ENCODE results near the gene SHE.
A peak's percentile ranks its signal among the peaks of the same experiment; 100 is the strongest.

Gene SHE

DNA sequence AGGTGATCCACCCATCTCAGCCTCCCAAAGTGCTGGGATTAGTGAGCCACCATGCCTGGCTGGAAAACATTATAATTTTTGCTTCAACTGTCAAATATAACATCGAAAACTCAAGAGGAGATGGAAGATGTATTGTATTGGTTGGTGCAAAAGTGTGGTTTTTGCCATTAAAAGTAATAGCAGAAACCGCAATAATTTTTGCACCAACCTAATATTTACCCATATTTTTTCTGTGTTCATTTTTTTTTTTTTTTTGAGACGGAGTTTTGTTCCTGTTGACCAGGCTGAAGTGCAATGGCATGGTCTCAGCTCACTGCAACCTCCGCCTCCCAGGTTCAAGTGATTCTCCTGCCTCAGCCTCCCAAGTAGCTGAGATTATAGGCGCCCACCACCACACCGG, 27.1 kb upstream of the SHE start:
- Mint-ChIP-seq H3K4me1 (ENCODE audit: low read depth) (no peaks in the 10 kb centered on the region), H3K27ac (no peak overlapping the region)

GRCh38 chr1:154527192-154527591, 25.0 kb upstream of the SHE start:
- no peak overlapping the region for H3K4me3 Mint-ChIP-seq
- no peaks in the 10 kb centered on the region for H3K36me3 Mint-ChIP-seq
- no peaks in the 10 kb centered on the region for H3K4me1 Mint-ChIP-seq (ENCODE audit: low read depth)
- no peak overlapping the region for H3K27ac Mint-ChIP-seq
- H3K27me3 Mint-ChIP-seq, result peaks cover 7% of the 10 kb centered on the region
- H3K9me3 Mint-ChIP-seq (ENCODE audit: low read depth), result no peaks in the 10 kb centered on the region

More for the DNA sequence above, 27.1 kb upstream of the SHE start:
- no peaks in the 10 kb centered on the region for H3K36me3 Mint-ChIP-seq
- H3K4me3 Mint-ChIP-seq, result no peak overlapping the region
- H3K9me3 Mint-ChIP-seq (ENCODE audit: low read depth), result no peaks in the 10 kb centered on the region
- peaks cover 2% of the 10 kb centered on the region for H3K27me3 Mint-ChIP-seq

DNA sequence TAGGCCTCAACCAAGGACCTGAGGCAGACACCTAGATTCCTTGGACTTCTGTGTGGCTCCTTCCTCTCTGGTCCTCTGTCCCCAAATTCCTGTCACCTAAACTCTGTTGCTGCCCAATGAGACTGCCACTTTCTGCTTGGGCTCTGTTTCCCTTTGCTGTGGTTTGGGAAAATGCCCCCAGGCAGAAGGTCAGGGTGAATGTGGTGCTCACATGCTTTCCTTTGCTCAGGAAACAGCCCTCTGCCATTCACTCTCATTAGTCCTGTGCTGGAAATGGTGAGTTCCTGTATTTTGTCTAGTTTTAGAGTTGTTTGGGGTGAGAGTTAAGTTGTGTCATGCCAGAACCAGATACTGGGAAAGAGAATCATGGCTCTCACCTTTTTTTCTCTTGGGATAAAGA, 22.7 kb upstream of the SHE start:
- H3K4me1 Mint-ChIP-seq (ENCODE audit: low read depth), result no peaks in the 10 kb centered on the region
- no peak overlapping the region for H3K27ac Mint-ChIP-seq
- H3K4me3 Mint-ChIP-seq, result no peak overlapping the region
- H3K9me3 Mint-ChIP-seq (ENCODE audit: low read depth), result no peaks in the 10 kb centered on the region
- H3K27me3 Mint-ChIP-seq, result peaks cover 10% of the 10 kb centered on the region
- no peaks in the 10 kb centered on the region for H3K36me3 Mint-ChIP-seq

DNA sequence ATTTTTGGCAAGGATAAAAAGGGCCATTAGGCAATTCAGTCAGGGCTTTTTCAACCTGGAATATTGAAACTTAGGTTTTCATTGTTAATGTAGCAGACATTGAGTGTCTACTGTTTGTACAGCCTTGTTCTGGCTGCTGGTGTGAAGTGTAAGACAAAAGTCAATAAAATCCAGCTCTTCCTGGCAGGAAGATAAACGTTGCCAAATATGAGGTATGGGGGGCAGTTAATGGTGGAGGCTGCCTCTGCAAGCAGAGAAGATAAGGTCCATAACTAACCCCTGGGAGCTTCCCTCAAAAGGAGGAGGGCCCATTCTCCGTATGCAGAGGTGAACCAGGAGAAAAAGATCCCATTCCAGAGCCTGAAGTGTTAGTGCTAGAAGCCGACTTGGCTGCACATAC, 19.5 kb upstream of the SHE start:
- no peaks in the 10 kb centered on the region for H3K9me3 Mint-ChIP-seq (ENCODE audit: low read depth)
- H3K4me1 Mint-ChIP-seq (ENCODE audit: low read depth), result no peaks in the 10 kb centered on the region
- peaks cover 10% of the 10 kb centered on the region for H3K27me3 Mint-ChIP-seq
- H3K4me3 Mint-ChIP-seq, result no peak overlapping the region
- H3K27ac Mint-ChIP-seq, result no peak overlapping the region
- no peaks in the 10 kb centered on the region for H3K36me3 Mint-ChIP-seq

DNA sequence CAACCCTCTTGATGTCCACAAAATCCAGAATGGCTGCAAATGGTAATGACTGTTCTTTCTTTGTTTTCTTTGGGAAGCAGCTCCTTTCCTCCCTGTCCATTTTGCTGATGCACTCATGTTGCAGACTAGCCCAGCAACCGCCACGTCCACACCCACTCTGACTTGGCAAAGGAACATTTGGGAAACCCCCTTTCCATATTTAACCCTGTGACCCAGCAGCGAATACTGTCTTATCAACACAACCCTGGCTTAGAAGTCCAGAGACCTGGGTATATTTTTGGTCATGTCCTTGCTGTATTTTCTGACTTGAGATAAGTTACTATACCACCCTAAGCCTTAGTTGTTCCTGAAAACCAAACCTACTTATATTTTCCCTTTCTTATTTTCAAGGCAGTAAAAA, 18.1 kb upstream of the SHE start:
- H3K27me3 Mint-ChIP-seq, result peaks cover 11% of the 10 kb centered on the region
- H3K4me3 Mint-ChIP-seq, result no peak overlapping the region
- H3K4me1 Mint-ChIP-seq (ENCODE audit: low read depth), result no peaks in the 10 kb centered on the region
- no peak overlapping the region for H3K27ac Mint-ChIP-seq
- no peaks in the 10 kb centered on the region for H3K36me3 Mint-ChIP-seq
- H3K9me3 Mint-ChIP-seq (ENCODE audit: low read depth), result no peaks in the 10 kb centered on the region

DNA sequence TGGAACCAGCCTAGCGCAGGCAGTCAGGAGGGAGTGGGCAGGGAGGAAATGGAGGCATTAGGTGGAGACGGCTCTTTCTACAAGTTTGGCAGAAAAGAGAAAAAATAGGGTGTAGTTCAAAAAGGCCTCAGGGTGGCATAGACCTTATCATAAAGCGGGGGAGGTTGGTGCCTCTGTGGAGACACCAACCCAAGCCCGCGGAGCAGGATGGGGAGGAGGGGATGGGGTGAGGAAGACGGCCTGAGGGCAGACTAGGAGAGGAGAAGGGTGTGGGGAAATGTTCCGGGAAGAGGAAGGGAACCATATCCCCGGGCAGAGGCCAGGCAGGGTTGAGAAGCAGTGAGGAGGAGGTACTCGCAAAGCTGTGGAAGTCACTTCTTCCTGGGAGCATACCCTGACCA, 17.4 kb upstream of the SHE start:
- H3K27ac Mint-ChIP-seq, result no peak overlapping the region
- no peaks in the 10 kb centered on the region for H3K4me1 Mint-ChIP-seq (ENCODE audit: low read depth)
- no peaks in the 10 kb centered on the region for H3K9me3 Mint-ChIP-seq (ENCODE audit: low read depth)
- H3K27me3 Mint-ChIP-seq, result peaks cover 13% of the 10 kb centered on the region
- H3K36me3 Mint-ChIP-seq, result no peaks in the 10 kb centered on the region
- no peak overlapping the region for H3K4me3 Mint-ChIP-seq

DNA sequence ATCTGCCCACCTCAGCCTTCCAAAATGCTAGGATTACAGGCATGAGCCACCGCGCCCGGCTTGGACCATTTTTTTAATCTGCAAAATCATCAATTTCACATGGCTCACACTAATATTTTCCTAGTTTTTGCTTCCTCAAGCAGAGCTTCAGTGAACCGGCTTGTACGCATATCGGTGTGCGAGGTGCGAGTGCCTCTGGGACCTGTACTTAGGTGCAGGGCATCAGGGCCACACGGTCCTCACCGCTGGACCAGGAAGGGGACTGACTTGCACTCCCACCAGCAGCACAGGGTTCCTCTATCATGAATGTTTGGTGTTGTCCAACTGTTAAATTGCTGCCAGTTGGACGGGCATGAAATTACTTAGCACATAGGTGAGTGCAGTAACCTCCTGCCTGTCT, 15.4 kb upstream of the SHE start:
- Mint-ChIP-seq H3K27me3 (peaks cover 7% of the 10 kb centered on the region), H3K4me3 (no peak overlapping the region), H3K36me3 (no peaks in the 10 kb centered on the region), H3K9me3 (ENCODE audit: low read depth) (no peaks in the 10 kb centered on the region), H3K4me1 (ENCODE audit: low read depth) (no peaks in the 10 kb centered on the region), H3K27ac (no peak overlapping the region)

DNA sequence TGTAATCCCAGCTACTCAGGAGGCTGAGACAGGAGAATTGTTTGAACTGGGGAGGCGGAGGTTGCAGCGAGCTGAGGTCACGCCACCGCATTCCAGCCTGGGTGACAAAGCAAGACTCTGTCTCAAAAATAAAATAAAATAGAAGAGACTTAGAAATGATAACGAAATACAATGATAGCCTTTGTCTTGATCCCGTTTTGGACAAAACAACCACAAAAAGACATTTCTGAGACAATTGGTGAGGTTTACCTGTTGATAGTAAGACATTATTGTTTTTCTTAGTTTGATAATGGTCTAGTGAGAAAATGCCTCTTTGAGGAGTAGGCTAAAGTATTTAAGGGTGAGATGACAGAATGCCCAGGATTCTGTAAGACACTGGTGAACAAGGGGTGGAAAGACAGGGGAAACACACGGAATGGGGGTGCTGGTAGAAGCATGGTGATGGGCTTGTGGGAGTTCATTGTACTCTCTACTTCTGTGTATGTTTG, 11.9 kb upstream of the SHE start:
- H3K27me3 Mint-ChIP-seq, result peaks cover 5% of the 10 kb centered on the region
- H3K9me3 Mint-ChIP-seq (ENCODE audit: low read depth), result no peaks in the 10 kb centered on the region
- H3K27ac Mint-ChIP-seq, result no peak overlapping the region

DNA sequence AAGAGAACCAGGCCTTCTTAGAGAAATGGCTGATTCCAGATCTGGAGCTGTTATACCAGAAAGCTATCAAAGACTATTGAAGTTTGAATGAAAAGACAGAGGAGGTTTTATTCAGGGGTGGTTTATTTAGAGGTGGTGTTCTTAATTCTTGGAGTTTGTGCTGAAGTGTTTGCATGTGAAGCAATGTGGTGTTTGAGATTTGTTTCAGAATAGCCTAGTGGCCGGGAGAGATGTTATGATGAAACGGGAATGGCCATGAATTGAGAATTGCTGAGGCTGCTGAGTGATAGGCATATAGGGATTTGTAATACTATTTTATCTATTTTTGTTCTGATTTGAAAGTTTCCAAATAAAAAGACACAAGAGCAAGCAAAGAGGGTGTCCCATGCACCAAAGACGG, 10.5 kb upstream of the SHE start:
- H3K9me3 Mint-ChIP-seq (ENCODE audit: low read depth), result no peaks in the 10 kb centered on the region
- H3K36me3 Mint-ChIP-seq, result no peaks in the 10 kb centered on the region
- H3K4me1 Mint-ChIP-seq (ENCODE audit: low read depth), result no peaks in the 10 kb centered on the region
- H3K27me3 Mint-ChIP-seq, result peaks cover 7% of the 10 kb centered on the region
- no peak overlapping the region for H3K4me3 Mint-ChIP-seq
- H3K27ac Mint-ChIP-seq, result no peak overlapping the region

More for the DNA sequence above, 11.9 kb upstream of the SHE start:
- no peaks in the 10 kb centered on the region for H3K36me3 Mint-ChIP-seq
- H3K4me1 Mint-ChIP-seq (ENCODE audit: low read depth), result no peaks in the 10 kb centered on the region
- H3K4me3 Mint-ChIP-seq, result no peak overlapping the region

- Mint-ChIP-seq H3K4me1 (ENCODE audit: low read depth) (peaks cover 3% of the 10 kb centered on the region), H3K4me3 (peak overlapping the region; percentile 40), H3K27ac (no peak overlapping the region), H3K9me3 (ENCODE audit: low read depth) (no peaks in the 10 kb centered on the region), H3K36me3 (peaks cover 8% of the 10 kb centered on the region), H3K27me3 (peaks cover 33% of the 10 kb centered on the region)
These were observed 1.7 kb upstream of the SHE start for GRCh38 chr1:154503898-154504297.

DNA sequence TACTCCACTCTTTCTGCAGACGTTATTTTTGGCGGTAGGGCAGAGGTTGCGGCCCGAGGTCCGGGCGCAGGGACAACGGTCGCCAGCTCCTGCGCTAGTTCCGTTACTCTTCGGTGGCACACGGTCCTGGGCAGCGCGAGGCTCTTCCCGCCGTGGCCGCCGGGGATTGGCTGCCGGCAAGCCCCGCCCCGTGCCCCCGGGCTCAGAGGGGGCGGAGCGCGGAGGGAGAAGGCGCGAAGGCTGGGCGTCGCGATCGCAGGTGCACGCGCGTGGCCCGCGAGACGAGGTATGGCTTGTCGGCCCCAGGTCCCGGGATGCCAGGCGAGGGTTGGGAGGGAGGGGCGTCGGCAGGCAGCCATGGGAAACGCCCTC, 518 bp upstream of the SHE start:
- H3K27me3 Mint-ChIP-seq, result peaks cover 31% of the 10 kb centered on the region
- H3K9me3 Mint-ChIP-seq (ENCODE audit: low read depth), result no peaks in the 10 kb centered on the region
- H3K27ac Mint-ChIP-seq, result no peak overlapping the region
- H3K4me1 Mint-ChIP-seq (ENCODE audit: low read depth), result peaks cover 3% of the 10 kb centered on the region
- H3K36me3 Mint-ChIP-seq, result peaks cover 8% of the 10 kb centered on the region
- peak overlapping the region; percentile 74 for H3K4me3 Mint-ChIP-seq

DNA sequence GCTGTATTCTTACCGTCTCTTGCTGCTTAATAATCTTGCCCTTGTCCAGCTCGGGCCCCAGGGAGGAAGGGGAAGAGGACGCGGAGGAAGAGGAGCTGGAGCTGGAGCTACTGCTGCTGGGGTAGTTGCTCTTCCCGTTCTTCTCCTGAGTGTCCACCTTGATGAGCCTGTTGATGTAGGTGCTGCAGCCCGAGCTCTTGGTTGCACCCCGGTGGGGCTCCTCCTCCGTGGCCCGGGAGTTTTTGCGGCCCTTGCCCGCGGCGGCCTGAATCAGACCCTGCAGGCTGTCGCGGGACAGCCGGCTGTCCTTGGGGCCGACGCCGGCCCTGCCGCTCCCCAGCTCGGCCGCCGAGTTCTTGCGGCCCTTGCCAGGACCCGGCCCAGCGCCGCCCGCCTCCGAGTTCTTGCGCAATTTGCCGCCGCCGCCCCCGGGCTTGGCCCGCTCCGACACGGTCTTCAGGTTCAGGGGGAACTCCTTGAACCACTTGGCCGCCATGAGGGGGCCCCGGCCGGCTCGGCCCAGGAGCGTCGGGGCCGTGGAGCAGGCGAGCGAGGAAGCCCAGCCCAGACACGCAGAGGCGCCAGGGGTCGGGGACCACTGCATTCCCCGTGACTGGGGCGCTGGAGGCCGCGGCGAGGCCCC, 668 bp downstream of the SHE start:
- Mint-ChIP-seq H3K4me1 (ENCODE audit: low read depth) (peaks cover 11% of the 10 kb centered on the region), H3K4me3 (peak overlapping the region; percentile 78), H3K9me3 (ENCODE audit: low read depth) (no peaks in the 10 kb centered on the region), H3K27me3 (peaks cover 26% of the 10 kb centered on the region), H3K36me3 (peaks cover 8% of the 10 kb centered on the region), H3K27ac (no peak overlapping the region)

- Mint-ChIP-seq H3K4me1 (ENCODE audit: low read depth) (peaks cover 17% of the 10 kb centered on the region), H3K36me3 (peaks cover 8% of the 10 kb centered on the region), H3K4me3 (peak overlapping the region; percentile 40)
These were observed 1.7 kb downstream of the SHE start for GRCh38 chr1:154500533-154500932.

DNA sequence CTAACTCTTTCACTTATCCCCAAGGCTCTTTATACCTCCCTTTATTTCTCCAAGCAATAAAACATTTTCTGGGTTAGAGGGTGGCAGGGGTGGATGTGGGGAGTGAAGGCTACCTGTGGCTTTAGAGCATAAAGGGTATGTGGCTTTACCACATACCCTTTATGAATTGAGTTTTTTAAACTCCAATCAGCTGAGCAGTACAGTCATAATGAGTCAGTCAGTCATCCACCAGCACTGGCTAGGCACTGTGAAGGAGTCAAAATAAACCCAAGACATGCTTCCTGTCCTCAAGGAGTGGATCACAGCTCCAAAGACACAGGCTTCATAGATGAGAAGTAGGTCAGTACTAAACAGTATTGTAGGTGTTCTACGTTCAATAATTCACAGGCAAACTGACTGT, 2.8 kb downstream of the SHE start:
- Mint-ChIP-seq H3K27me3 (peaks cover 19% of the 10 kb centered on the region), H3K9me3 (ENCODE audit: low read depth) (no peaks in the 10 kb centered on the region), H3K4me1 (ENCODE audit: low read depth) (peaks cover 18% of the 10 kb centered on the region), H3K4me3 (no peak overlapping the region), H3K36me3 (peaks cover 8% of the 10 kb centered on the region), H3K27ac (no peak overlapping the region)

More at GRCh38 chr1:154500533-154500932, 1.7 kb downstream of the SHE start:
- no peak overlapping the region for H3K27ac Mint-ChIP-seq
- H3K27me3 Mint-ChIP-seq, result peaks cover 26% of the 10 kb centered on the region
- H3K9me3 Mint-ChIP-seq (ENCODE audit: low read depth), result no peaks in the 10 kb centered on the region

DNA sequence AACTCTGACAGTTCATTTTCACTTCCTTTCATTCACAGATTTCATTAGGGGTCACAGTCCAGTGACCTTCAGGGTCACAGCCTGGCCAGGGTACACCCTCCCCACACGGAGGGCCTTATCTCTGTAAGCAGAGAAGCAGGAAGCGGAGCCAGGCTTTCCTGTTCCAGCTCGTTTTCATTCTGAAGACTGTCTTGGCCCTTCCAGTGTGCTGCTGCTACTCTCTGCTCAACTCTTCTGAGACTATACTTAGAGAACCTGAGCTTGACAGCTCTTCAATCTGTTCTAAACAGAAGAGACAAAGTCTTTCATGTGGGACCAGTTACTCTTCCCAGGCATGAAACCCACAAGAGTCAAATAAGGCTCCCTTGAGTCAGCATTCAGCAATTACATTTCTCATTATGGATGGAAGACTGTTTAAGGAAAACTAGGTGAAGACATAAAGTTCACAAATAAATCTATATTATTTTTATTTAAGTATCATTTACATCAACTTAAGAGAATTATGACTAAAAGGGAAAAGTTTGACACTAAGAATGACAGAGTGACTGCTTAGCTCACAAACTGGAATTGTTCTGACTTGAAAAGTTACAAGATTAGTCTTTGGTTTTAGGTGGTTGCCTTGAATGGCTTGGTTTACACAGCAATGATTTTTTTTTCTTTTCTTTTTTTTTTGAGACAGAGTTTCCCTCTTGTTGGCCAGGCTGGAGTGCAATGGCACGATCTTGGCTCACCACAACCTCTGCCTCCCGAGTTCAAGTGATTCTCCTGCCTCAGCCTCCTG, 5.0 kb downstream of the SHE start:
- peak overlapping the region; percentile 4 for H3K4me3 Mint-ChIP-seq

More for the DNA sequence above, 5.0 kb downstream of the SHE start:
- Mint-ChIP-seq H3K36me3 (peaks cover 8% of the 10 kb centered on the region), H3K27me3 (peaks cover 12% of the 10 kb centered on the region), H3K4me1 (ENCODE audit: low read depth) (peaks cover 32% of the 10 kb centered on the region), H3K9me3 (ENCODE audit: low read depth) (no peaks in the 10 kb centered on the region), H3K27ac (peak overlapping the region; percentile 38)

Measured in activated naive CD8-positive, alpha-beta T cell (primary cell).